HEK293 (cell line): ENCODE results near the gene CEACAM1.

Experiments used
- YY1 ChIP-seq: fragments of 450-650 bp; formaldehyde crosslinking; IDR thresholded peaks from 2 replicates; pipeline ENCODE4 v1.5.1; 2018; ENCODE audit warnings: missing biosample characterization, missing genetic modification characterization
- TF ChIP-seq, protein P1 (sequence below): fragments of 450-650 bp; formaldehyde crosslinking; IDR thresholded peaks from 2 replicates; pipeline ENCODE4 v1.5.1; 2016; ENCODE audit warnings: missing biosample characterization, missing genetic modification characterization

DNA sequence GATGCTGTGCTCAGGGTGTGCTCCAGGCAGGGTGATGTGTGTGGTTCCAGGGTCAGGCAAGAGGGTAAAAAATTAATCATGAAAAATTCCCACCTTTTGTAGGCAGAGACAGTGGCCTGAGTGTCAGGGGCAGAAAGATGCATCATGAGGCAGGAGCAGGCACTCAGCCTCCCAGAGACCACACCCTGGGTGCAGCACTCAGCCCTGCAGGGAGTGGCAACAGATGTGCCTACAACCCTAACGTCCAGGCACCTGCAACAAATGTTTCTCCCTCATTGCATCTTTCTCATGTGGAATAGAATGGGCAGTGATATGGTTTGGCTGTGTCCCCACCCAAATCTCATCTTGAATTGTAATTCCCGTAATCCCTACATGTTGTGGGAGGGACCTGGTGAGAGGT, 19.6 kb upstream of the CEACAM1 start:
- TF ChIP-seq, protein P1, sequence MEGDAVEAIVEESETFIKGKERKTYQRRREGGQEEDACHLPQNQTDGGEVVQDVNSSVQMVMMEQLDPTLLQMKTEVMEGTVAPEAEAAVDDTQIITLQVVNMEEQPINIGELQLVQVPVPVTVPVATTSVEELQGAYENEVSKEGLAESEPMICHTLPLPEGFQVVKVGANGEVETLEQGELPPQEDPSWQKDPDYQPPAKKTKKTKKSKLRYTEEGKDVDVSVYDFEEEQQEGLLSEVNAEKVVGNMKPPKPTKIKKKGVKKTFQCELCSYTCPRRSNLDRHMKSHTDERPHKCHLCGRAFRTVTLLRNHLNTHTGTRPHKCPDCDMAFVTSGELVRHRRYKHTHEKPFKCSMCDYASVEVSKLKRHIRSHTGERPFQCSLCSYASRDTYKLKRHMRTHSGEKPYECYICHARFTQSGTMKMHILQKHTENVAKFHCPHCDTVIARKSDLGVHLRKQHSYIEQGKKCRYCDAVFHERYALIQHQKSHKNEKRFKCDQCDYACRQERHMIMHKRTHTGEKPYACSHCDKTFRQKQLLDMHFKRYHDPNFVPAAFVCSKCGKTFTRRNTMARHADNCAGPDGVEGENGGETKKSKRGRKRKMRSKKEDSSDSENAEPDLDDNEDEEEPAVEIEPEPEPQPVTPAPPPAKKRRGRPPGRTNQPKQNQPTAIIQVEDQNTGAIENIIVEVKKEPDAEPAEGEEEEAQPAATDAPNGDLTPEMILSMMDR (tag by site-specific recombination) = no peak
- TF ChIP-seq YY1 (tag by site-specific recombination) = no peak
